Dermis blood vessel endothelial cell (primary cell): ENCODE data around the gene RAB20. TPM values are rescaled to one million over a fixed set of nuclear protein-coding genes. Genes with fewer than 3 reads are reported as not detected.
"Not testable (repeated sequence)": the region's sequence is repeated elsewhere in the genome, so short reads cannot be mapped to it uniquely, and the experiment has no call there.

ENCODE experiments used
- DNase-seq: peaks from one replicate; pipeline ENCODE4 v3.0.0; 2010
- total RNA-seq: library from RNA; depleted of rRNA; stranded (reverse); fragments of >200 nt; gene quantifications from 2 replicates; pipeline ENCODE4 v1.2.3, GENCODE V29; 2014

Gene RAB20
- total RNA-seq, 1 donor from 2014 or later = 1.5 TPM

GRCh38 chr13:110486880-110487279 lies 74.6 kb downstream of the RAB20 start:
- not testable (repeated sequence) for DNase-seq

- no peak for DNase-seq
Observed at GRCh38 chr13:110486061-110486715, 75.3 kb downstream of the RAB20 start.

GRCh38 chr13:110485604-110486003 lies 75.9 kb downstream of the RAB20 start:
- DNase-seq = no peak

- no peak for DNase-seq
Observed at GRCh38 chr13:110484290-110485048, 77.1 kb downstream of the RAB20 start.

- DNase-seq = no peak
Observed at GRCh38 chr13:110483386-110483968, 78.0 kb downstream of the RAB20 start.

DNA sequence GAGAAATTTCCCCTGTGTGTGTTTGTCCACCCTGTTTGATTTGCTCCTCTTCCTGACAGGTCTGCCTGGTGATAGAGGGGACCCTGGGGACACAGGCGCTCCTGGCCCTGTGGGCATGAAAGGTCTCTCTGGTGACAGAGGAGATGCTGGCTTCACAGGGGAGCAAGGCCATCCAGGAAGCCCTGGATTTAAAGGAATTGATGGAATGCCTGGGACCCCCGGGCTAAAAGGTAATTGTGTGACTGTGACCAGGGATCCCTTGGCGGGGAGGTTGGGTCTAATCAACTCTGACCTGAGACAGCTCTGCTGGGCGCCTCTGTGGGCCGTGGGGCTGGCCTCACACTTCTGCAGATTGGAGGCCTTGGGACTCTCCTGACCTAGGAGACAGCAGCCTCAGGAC lies 81.4 kb downstream of the RAB20 start:
- no peak for DNase-seq

- no peak for DNase-seq
Observed at GRCh38 chr13:110479648-110480047, 81.9 kb downstream of the RAB20 start.

- no peak for DNase-seq
Observed at GRCh38 chr13:110479215-110479545, 82.3 kb downstream of the RAB20 start.

GRCh38 chr13:110478405-110479214 lies 82.9 kb downstream of the RAB20 start:
- no peak for DNase-seq

DNA sequence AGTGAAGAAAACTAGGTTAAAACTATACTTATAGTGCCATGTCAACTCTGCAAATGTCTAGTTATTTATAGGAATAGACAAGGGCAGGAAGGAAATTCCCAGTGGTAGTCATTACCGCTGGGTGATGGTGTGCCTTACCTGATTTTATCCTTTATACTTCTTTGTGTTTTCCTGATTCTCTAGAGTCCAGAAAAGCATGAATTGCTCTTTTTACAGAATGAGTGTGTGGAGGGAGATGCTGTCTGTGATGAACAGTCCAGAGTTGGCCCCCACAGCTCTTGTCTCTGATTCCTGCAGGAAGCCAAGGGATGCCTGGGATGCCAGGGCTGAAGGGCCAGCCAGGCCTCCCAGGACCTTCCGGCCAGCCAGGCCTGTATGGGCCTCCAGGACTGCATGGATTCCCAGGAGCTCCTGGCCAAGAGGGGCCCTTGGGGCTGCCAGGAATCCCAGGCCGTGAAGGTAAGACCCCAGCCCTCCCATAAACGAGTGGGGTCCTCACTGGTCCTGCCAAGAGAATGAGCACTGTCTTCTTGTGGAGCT lies 83.7 kb downstream of the RAB20 start:
- DNase-seq = peak; percentile 47

GRCh38 chr13:110476220-110476617 lies 85.3 kb downstream of the RAB20 start:
- no peak for DNase-seq

DNA sequence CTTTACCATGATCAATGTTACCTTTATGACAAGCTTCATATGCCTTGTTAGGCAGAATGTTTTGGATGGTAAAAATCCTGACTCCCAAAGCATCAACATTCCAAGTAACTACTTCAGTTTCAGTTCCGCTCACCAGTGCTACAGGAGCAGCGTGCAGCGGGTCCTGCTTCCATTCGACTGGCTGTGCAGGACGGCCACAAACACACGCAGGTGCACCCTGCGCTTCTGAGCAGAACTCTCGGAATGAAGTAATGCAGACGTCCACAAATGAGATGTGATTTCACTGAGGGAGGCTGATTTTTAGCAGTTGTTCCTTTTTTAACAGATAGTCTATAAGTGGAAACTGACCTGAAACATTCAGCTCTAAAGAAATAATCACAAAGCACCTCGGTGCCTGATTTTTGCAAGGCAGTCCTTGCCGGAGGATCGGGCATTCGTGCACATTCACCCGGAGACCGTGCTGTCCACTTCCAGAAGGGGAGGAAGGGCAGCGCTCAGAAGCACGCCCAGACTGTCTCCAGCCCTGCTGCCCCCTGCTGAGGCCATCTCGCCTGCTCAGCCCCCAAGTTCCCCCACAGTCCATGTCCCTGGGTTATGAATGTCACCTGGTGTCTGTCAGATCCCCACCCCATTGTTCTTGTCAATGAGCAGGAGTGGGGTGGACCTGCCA lies 85.8 kb downstream of the RAB20 start:
- DNase-seq = no peak

DNA sequence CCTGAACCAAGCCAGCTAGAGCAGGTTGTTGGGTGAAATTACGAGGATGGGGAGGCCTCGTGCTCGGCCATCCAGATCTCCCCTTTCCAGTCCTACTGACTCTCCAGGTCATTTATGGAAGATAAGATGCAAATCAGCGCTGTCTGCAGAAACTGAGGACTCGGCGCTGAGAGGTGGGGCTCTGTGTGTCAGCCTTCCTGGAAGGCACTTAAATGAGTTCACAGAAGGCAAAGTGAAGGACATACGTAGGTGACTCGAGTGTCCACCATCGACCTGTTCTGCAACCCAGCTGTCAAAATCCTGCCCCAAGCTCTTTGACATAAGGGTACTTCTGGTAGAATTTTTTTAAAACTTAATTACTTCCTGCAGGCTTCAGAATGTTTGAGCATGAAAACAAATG lies 86.4 kb downstream of the RAB20 start:
- DNase-seq = no peak

GRCh38 chr13:110474713-110475112 lies 86.8 kb downstream of the RAB20 start:
- no peak for DNase-seq

Other genes starting within 250 kb of the RAB20 start
- gene NAXD, start 53.8 kb upstream of the RAB20 start, total RNA-seq = 23.8 and 24.8 TPM in 2 replicates
- gene CARS2, start 144.4 kb upstream of the RAB20 start, total RNA-seq = 47.6 and 64.1 TPM in 2 replicates
- gene ING1, start 152.0 kb upstream of the RAB20 start, total RNA-seq = 14.3 and 18.0 TPM in 2 replicates